Measurements from ENCODE around the gene OBSCN.
"Not testable (repeated sequence)": the region's sequence is repeated elsewhere in the genome, so short reads cannot be mapped to it uniquely, and the experiment has no call there.

Gene OBSCN

GRCh38 chr1:228169345-228169744 lies 38.5 kb upstream of the OBSCN start:
- DNase-seq (ENCODE audit: low read depth in 2 of 2, low spot score in 1 of 2) = no peak

- DNase-seq (ENCODE audit: low read depth in 2 of 2, low spot score in 1 of 2) = no peak
Observed at GRCh38 chr1:228170666-228171065, 37.2 kb upstream of the OBSCN start.

GRCh38 chr1:228171221-228171891 lies 36.5 kb upstream of the OBSCN start:
- DNase-seq (ENCODE audit: low read depth in 2 of 2, low spot score in 1 of 2) = no peak

DNA sequence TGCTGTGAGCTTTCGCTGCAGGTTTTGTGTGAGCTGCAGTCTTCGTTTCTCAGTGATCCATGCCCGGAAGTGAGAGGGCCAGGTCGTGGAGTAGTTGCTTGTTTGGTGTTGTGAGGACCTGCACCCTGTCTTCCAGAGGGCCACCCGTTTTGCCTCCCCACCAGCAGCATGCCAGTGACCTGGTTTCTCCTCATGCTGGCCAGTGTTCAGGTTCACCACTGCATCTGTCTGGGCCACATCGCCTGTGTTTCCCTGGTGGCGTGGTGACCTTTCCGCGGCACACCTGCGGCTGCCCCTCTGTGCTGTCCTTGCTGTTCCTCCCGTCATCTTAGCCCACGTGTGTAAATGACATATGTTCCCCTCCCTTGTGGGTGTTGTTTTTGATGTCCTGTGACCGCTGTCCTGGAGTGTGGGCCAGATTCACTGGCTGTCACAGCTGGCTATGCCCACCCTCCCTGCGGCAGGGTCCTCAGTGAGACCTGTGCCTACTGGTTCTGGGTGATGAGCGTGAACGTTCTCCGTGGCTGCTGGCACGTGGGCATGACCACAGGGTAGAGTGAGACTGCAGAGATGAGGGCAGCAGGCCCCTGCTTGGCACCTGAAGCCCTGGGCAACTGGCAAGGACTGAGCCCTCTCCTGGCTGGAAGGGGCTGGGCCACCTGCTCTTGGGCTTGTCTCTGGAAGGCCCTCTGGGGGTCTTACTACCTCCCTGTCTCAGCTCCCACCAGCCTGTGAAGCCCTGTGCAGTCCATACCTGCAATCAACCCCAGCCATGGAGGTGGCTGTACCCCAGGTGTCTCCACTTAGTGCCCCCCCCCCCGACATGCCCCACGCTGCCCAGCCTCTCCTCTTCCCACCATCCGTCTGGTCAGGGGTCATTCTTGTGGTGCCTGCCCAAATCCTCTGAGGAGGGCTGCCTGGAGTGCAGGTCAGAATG lies 35.0 kb upstream of the OBSCN start:
- no peak for DNase-seq (ENCODE audit: low read depth in 2 of 2, low spot score in 1 of 2)

- DNase-seq (ENCODE audit: low read depth in 2 of 2, low spot score in 1 of 2) = not testable (repeated sequence)
Observed at GRCh38 chr1:228173528-228174481, 34.0 kb upstream of the OBSCN start.

DNA sequence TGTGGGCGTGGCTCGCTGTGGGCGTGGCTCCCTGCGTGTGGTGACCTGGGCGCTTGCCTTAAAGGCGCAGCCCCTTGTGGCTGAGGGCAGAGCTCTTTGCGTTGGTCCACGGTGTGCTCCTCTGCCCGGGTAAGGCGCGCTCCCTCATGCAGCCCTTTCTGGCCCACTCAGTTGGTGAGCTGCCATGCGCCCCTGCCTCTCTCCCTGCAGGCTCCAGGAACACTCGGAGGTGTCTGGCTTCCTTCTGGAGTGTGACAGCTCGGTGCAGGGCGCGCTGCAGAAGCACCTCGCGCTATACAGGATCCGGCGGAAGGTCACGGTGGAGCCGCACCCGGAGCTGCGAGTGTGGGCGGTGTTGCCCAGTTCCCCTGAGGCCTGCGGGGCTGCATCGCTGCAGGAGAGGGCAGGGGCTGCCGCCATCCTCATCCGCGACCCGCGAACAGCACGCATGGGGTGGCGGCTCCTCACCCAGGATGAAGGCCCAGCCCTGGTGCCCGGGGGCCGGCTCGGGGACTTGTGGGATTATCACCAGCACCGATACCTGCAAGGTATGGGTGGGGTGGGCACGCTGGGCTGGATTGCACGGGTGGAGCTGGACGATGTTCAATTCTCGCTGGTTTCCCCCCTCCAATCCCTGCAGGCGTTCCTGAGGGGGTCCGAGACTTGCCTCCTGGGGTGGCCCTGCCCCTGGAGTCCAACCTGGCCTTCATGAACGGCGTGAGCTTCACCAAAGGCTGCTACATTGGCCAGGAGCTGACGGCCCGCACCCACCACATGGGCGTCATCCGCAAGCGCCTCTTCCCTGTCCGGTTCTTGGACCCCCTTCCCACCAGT lies 33.1 kb upstream of the OBSCN start:
- no peak for DNase-seq (ENCODE audit: low read depth in 2 of 2, low spot score in 1 of 2)

DNA sequence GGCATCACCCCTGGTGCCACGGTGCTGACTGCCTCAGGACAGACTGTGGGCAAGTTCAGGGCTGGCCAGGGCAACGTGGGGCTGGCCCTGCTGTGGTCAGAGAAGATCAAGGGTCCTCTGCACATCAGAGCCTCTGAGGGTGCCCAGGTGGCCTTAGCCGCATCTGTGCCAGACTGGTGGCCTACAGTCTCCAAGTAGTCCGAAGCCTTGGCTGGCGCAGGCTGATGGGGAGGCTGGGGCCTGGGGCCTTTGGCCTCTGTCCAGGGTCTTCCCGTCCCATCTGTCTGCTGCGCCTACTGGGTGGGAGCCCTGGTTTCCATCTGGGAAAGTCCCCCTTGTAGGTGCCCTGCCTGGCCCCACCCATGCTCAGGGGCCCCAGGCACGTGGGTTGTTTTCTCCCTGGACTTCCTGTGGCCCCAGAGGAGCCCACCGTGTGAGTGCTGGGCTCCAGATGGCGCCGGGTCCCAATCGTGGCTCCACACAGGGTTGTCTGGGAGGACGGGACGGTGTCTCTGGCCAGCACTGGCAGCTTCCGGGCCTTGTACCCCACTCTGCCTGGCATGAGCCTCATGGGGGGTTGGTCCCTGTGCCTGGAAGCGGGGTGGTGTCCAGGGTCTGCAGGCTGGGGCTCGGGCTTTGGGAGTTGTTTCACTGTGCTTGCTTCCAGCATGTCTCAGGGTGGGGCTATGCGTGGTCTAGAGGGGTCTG lies 32.4 kb upstream of the OBSCN start:
- no peak for DNase-seq (ENCODE audit: low read depth in 2 of 2, low spot score in 1 of 2)

DNA sequence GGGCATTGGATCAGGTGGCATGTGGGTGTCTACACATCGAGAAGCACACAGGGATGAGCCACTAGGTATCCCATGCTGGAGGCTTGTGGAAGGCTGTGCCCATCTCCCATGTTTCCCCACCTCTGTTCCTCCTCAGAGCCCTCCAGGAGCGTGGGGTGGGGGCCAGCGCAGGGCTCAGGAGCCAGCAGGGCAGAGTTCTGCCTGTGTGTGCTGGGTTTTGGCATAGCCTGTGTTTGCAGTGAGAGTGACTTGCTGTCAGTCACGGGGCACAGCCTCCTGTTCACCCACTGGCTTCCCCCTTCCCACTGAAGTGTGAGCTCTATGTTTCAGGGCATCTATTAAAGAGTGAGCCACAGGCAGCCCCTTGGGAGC lies 31.8 kb upstream of the OBSCN start:
- no peak for DNase-seq (ENCODE audit: low read depth in 2 of 2, low spot score in 1 of 2)

DNA sequence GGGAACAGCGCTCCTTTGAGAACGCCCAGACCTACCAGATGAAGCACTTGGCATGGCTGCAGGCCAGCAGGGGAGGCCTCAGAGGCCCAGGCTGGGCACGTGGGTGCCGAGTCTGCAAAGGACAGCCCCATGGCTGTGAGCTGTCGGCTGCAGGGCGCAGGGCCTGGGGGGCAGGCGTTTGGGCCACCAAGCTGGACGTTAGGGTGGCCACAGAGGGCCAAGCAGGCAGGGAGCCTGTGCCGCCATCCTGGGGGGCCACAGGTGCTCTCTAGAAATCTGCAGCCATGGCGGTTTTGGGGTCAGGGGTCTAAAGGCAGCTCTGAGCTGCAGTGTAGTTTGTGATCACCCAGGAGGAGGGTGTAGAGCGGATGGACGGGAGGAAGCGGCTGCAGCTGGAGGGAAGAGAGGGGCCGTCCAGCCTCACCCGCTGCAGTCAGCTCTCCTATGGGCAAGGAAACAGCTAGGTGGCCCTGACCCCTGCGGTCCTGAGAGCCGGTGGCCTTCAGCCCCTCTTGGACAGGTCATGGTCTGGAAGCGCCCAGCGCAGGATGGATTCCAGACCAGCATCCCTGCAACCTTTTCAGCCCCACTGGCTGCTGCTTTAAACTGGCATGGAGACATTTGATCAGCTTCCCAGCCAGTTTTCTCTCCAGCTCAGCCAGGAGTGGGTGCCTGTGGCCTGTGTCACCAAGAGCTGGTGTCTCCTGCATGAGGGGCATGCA lies 31.2 kb upstream of the OBSCN start:
- no peak for DNase-seq (ENCODE audit: low read depth in 2 of 2, low spot score in 1 of 2)

DNA sequence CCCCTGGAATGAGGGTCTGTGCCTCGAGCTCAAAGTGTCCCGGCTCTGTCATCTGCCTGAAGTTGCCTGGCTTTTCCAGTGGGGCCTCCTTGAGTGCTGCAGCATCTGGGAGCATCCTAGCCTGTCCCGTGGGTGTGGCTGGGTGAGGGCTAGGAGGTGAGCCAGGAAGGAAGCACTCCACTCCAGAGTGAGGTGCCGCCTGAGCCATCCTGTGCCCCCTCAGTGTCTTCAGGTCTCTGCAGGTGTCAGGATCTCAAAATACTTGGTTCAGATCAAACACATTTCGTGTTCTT lies 30.7 kb upstream of the OBSCN start:
- no peak for DNase-seq (ENCODE audit: low read depth in 2 of 2, low spot score in 1 of 2)

GRCh38 chr1:228177721-228178710 lies 29.8 kb upstream of the OBSCN start:
- DNase-seq (ENCODE audit: low read depth in 2 of 2, low spot score in 1 of 2) = no peak

DNA sequence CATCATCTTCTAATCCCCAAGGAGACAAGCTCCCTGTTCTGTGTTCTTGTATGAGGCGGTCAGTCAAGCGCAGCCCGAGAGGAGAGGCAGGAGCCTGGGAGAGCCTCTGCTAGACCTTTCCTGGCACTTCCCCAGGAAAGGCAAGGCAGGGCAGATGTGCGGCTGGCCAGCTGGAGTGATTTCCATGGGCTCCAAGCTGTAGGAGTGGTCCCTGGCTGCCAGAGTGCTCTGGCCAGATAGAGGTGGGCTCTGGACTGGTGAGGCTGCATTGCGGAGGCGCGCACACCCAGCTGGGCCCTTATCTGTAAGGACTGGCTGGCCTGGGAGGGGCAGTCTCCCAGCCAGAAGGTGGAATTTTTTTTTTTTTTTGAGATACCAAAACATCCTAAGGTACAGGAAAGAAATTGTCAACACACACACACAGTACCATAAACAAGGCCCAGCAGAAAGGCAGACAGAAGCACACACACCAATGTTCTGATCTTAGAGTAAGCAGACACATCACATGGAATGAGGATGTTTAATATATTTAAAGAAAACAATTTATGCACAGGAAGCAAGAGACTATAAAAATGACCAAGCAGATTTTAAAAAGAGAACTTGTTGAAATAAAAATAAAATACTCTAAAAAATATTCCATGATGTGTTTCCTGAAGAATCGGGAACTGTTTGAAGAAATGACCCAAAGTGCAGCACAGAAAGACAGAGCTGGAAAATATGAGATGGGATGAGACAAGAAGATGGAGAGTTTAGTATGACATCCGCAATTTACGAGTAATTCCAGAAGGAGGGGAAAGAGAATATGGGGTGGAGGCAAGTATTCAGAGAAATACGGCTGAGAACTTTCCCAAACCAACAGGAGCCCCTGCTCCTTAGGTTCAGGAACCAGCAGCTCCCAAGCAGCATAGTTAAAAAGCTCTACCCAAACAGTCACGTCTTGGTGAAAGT lies 28.8 kb upstream of the OBSCN start:
- no peak for DNase-seq (ENCODE audit: low read depth in 2 of 2, low spot score in 1 of 2)

DNA sequence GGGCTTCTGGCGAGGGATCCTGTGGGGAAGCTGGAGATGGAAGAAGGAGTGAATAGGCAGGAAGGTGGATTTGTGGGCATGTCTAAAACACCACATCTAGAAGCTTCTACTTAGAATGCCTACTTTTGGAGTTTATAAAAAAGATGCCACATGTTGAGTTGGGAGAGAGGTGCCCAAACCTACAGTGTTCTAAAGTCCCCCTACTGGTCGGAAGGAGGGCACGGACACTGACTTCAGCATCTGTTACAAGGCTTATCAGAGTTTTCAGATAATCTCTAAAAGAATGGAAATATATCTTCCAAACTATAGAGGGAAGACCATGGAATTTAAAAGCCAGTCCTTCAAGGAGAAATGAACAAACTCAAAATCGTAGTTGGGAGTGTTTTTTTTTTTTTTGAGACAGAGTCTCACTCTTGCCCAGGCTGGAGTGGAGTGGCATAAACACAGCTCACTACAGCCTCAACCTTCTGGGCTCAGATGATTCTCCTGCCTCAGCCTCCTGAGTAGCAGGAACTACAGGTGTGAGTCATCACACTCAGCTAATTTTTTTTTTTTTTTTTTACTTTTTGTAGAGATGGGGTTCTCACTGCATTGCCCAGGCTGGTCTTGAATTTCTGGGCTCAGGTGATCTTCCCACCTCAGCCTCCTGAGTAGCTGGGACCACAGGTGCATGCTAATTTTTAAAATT lies 27.4 kb upstream of the OBSCN start:
- DNase-seq (ENCODE audit: low read depth in 2 of 2, low spot score in 1 of 2) = no peak

- no peak for DNase-seq (ENCODE audit: low read depth in 2 of 2, low spot score in 1 of 2)
Observed at GRCh38 chr1:228180959-228181644, 26.7 kb upstream of the OBSCN start.

GRCh38 chr1:228181645-228182034 lies 26.2 kb upstream of the OBSCN start:
- DNase-seq (ENCODE audit: low read depth in 2 of 2, low spot score in 1 of 2) = no peak

Measured in stimulated activated CD8-positive, alpha-beta memory T cell treated with anti-CD3 and anti-CD28 coated beads, Interleukin-4, amount 100 ng/mL, for 4 hours (primary cell).